GM20431 (cell line): ENCODE results near the gene NEDD4.
"Not testable (repeated sequence)": the region's sequence is repeated elsewhere in the genome, so short reads cannot be mapped to it uniquely, and the experiment has no call there.

Experiments
- in situ Hi-C: fragments of 300-500 bp; cut with MseI, MboI; formaldehyde crosslinking; loops from one replicate; pipeline ENCODE4 v1.15.0; 2020; ENCODE audit warnings: low sequenced_read_pairs; ENCODE audit not compliant: unreplicated experiment

The NEDD4 gene

DNA sequence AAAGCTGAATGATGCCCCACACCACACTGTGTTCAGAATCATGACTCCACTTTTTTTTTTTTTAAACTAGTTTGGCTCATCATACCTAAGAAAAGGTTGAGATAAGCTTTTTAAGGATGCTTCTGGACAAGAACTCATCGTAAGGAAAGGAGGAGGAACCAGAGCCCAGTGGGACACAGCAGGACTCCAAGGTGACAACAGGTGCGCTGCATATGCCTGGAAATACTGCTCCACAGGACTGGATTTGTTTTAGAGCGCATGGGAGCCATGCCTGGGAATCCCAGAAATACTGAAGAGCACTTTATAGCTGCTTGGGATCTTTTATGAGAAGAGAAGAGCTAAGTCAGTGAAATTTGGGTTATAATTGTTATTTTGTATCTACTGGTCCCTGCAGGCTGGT lies 93.4 kb downstream of the NEDD4 start:
- in situ Hi-C loops, result no loop called here

DNA sequence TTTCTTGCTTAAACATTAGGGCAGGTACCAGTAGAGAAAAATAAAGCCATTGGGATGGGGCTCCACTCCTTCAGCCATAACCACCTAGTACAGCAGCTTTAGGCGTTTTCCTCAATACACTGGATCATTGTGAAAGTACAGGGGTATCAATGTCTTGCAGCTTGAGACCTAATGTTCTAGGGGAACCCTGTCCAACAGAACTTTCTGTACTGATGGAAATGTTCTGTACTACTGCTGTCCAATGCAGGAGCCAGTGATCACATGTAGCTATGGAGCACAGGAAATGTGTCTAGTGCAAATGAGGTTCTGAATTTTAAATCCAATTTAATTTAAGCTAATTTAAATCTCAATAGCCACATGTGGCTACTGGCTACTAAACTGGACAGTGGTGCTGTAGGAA lies 93.9 kb downstream of the NEDD4 start:
- in situ Hi-C loops, result no loop called here

DNA sequence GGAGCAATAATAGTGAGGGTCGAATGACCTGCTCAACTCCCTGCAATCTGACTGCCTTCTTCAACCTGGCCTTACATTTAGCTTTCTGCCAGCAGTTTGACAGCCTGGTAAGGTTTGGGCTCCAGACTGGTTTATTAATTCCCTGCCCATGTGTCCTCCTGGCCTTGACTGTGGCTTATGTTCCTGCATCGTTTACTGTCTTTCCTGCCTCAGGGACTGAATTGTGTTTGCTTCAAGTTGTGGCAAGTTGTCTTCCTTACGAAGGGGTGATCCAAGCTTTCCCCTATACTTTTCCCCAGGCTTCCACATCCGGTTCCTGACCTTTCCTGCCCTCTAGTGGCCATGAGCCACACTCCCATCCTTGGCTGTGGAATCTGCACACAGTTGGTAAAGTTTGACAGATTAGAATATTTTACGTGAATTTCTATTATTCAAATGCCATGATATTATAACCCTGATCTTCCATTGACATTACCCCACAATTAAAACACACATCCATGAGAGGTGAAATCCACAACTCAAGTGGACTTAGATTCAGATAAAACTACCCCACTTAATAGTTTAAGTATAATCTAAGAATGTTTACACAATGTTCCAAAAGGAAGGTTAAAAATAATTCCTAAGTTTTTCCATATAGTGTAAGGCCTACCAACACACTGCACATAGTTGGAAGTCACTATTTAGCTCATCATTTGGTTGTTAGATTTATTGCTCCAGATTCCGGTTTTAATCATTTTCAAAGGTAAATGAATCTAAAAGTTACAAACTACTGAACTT lies 95.7 kb downstream of the NEDD4 start:
- in situ Hi-C loops, result no loop called here

DNA sequence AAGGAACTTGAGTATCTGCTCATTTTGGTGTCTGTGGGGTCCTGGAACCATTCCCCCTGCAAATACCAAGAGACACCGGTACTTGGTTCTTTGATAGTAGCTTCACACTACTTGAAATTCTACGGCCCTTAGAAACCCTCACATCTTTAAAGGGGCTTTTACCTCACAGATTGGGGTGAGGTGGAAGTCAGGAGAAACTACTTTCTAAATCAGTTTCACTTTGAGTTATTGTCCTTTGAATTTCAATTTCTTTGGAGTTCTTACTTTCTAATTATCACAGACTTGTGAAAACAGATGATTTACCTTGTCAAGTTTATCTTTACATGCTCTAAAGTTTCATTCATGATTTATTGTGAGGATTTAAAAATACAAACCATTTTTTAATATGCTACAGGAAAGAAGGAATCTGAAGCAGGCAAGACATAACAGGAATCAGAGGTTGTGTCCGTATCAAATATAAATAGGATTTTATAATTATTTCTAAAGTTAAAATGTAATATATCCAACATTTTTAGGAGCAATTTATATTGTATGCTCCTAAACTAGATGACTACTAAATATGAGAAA lies 98.9 kb downstream of the NEDD4 start:
- in situ Hi-C loops, result no loop called here

DNA sequence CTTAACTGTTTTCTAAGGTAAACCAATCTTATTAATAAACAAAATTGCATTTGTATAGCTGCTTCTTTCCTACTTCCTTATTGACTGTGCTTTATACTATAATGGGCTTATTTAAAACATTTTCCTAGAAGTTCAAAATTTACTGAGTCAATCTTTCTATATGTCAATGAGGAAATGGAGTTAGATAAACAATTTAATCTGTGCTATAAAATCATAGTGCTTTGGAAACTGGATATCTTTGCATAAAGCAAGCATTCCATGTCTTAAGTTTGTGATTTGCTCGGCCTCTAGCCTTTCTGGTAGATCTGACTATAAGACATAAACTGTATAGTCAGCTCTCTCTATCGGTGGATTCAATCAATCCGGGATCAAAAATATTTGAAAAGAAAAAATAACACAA lies 99.6 kb downstream of the NEDD4 start:
- in situ Hi-C loops, result no loop called here

DNA sequence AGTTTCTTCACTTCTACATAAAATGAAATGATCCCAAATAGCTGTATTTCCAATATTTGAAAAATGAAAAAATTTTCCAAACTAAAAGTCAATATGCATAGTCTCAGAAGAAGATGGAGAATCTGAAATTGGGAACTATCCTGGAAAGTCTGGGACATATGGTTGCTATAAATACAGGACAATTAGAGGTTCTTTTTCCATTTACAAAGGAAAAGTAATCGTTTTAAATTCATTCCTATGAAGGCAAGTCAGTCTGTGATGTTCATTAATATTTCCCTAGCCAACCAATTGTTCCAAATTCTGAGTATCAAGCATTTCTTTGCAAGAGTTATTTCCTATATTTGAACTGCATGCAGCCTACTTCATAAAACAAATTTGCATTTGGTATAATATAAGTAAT lies 102.2 kb downstream of the NEDD4 start:
- in situ Hi-C loops, result no loop called here

DNA sequence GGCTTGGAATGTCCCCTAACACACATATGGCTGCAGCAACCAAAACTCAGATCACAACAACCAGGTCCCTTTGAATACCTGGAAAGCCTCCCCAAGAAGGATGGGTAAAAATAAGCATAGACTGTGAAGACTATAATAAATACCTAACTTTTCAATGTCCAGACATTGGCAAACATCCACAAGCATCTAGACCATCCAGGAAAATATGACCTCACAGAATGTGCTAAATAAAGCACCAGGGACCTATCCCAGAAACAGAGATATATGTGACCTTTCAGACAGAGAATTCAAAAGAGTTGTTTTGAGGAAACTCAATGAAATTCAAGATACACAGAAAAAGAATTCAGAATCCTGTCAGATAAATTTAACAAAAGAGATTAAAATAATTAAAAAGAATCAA lies 109.2 kb downstream of the NEDD4 start:
- in situ Hi-C loops, result no loop called here

DNA sequence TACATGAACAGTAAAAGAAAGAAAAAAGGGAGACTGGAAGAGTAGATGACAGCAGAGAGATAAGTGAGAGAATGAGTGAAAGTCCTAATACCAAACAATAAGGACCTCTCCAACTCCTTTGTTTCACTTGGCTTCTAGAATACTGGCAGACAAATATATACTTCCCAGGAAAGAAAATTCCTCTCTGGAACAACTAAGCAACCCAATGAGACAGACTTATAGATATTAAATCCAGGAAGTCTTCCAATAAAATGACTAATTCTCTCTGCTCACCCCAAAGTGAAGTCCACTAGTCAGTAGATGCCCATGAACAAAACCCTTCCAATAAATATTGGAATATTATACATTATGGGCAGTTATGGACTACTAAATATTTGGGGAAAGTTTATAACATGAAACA lies 114.2 kb downstream of the NEDD4 start:
- in situ Hi-C loops, result no loop called here

DNA sequence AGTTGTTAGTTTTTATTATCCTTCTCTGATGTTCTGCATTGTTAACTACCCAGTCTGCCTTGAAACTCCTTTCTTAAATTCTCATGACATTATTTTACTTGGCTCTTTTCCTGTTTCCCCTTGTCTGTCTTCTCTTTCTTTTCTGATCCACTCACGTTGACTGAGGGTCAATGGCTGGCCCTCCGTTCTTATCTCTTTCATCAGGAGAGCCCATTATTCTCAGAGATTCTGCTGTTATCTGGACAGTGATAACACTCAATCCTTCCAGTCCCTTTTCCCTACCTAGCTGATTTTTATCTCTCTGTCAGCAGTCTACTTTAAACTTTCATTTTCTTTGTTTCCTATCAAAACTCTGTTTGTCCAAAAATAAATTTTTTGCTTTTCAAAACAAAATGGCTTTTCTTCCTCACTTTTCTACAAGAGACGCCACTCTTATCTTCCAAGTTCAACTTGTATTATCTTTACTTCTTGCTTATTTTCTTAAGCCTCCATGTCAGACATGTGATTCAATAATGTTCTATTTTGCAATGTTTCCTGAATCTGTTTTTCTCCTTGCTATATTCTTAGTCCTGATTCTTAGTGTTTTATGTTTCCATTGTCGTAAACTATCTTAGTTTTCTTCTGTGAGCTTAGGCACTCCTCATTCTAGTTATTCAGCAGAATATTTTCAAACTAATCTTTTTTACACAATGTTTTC lies 120.2 kb downstream of the NEDD4 start:
- in situ Hi-C loops, result no loop called here

DNA sequence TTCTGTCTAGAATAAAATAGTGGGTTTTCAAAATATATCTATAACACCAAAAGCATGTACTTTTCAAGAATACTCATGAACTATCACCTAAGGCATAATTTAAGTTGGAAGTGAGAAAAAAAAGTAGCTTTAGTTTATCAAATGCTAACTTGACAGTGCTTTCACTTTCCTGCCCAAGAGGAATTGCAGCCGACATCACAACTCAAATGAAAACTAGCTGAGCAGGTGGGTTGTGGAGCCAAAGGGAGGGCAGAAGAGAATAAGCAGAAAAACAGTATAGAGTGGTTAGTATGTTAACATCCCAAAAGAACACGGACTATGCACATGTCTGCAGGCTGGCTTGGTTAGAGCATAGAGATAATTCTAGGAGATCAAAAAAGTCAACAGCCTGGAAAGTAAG lies 120.9 kb downstream of the NEDD4 start:
- in situ Hi-C loops, result no loop called here

DNA sequence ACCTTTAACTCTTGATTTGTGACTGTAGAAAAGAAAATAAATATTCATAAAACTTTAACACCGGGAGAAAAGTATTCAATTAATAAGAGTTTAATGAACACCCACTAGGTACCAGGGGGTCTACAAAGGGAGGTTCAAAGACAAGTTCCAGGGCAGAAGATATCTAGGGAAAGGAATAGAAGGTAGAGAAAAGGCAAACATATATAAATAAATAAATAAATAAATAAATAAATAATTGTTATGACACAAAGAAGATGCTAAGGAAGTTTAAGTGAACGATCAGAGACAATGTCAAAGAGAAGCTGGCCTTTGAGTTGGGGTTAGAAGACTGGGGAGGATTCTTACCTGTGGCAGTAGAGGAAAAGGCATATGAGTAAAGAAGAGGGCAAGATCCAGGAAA lies 123.8 kb downstream of the NEDD4 start:
- in situ Hi-C loops, result no loop called here

DNA sequence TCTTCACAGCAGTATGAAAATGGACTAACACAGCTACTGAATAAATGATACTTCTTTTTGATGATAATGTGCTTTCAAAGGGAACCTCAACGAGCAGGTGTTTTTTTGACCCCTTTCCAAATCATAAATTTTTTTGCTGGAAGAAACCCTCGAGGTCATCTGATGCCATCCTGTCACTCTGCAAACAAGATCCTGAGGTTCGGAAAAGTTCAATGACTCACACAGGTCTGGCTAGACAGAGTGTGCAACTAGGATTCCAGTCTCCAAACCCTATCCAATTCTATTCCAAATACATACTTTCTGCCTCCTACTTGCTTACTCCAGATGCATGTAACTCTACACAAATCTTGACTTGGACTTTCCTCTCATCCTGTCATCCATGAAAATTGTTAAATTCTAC lies 124.7 kb downstream of the NEDD4 start:
- in situ Hi-C loops, result no loop called here

DNA sequence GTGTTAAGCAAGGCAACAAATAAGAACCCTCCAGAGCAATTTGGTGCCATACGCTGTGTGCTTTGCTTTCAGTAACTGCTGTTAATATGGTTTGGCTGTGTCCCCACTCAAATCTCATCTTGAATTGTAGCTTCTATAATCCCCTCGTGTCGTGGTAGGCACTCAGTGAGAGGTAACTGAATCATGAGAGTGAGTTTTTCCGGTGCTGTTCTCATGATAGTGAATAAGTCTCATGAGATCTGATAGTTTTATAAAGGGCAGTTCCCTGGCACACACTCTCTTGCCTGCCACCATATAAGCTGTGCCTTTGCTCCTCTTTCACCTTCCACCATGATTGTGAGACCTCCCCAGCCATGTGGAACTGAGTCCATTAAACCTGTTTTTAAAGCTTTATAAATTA lies 125.1 kb downstream of the NEDD4 start:
- in situ Hi-C loops, result not testable (repeated sequence)

DNA sequence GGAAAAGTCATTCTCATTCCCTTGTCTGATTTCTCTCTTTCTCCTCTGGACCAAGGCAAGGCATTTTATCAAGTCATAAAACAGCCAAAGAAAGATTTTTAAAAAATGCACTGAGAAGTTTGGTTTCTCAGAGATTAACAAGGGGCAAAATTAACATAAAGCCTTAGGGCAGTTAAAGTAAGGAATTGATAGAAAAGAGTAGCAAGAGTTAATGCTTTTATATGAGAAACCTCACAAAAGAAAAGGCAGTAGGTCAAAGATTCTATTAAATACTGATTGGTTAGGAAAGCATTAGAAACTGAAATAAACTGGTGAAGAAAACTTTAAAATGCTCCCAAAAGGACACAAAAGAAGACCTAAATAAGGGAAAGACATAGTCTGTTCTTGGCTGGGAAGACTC lies 129.5 kb downstream of the NEDD4 start:
- in situ Hi-C loops, result no loop called here

DNA sequence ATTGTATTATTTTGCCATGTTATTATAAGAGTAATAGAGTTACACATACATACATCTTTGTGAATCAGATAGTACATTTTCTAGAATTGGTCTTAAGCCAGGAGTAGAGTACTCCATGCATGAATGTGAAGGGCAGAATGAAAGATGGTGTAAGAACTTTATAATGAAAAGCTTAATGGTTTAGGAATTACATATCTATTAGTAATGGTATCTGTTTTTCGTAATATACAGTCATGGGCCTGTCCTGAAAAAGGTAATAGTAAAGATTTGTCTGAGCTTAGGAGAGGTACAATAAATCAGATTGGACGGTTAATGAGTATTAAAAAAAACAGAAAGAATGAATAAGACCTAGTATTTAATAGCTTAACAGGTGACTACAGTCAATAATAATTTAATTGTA lies 132.3 kb downstream of the NEDD4 start:
- in situ Hi-C loops, result no loop called here

DNA sequence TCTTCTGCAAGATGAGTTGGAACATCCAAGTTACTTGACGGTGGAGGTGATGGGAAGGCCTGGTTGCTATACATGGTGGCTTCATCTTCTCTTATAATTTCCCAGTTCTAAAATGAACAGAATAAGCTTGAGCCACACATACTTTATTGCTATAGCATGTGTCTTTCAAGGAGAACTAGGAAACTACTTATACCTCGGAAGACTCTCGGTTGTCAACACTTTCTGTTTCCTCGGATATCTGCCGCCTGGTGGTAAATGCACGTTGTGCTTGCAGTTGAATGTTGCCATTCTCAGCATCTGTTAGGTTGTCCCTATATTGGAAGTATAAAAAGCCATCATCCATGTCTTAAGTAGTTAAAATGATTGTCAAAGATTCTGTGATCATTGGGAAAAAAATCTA lies 132.9 kb downstream of the NEDD4 start:
- in situ Hi-C loops, result no loop called here

DNA sequence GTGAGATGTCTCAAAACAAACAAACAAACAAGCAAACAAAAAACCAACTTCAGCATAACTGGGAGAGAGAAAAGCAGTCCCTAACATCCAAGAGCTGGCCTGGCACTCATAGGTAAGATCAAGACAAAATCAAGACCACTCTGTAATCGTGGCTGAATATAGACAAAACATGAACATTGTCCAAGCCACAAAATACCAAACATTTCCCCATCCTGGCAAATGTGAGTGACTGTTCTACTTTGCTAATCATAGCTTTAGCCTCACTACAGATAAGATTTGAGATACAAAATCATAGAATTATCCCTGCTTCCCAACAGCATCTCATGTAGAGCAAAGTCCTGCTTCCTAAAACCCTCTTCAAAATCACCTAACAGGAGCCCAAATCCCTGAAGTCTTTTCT lies 133.7 kb downstream of the NEDD4 start:
- in situ Hi-C loops, result no loop called here

DNA sequence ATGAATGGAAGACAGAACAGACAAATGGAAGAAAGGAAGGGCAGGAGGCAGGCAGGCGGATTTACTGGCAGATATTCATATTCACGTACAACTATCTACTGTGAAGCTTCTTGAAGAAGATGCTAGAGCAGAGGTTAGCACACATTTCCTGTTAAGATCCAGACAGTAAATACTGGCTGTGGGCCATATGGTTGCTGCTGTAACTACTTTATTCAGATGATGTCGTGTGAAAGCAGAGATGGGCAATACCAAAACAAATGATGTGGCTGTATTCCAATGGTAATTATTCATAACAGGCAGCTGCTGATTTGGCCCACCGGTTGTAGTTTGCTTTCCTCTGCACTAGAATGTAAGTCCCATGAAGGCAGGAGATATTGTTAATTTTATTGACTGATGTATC lies 134.8 kb downstream of the NEDD4 start:
- in situ Hi-C loops, result no loop called here

DNA sequence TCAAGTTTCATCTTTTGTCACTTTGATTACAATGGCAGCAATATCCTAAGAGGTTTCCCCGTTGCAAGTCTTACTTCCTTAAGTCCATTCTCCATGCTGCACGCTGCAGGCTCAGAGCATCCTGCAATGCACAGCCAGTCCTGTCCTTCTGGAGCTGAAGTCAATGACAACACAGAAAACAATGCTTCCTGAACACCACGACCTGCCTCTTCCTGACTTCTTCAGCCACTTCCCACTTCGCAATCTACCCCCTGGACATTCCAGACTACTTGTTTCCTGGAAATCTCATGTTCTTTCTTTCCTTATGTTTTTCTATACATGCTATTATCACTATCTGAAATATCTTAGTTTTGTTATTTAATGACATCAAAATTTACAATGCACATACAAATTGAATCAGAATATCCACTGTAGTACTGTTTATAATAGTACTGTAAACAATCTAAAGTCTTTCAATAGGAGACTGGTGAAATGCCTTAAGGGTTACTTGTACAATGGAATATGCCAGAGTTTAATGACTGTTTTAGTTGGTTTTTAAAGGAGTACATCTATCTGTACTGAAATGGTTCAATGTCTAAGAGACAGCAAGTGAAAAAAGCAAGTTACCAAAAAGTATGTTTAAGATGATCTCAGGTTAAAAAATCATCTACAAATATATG lies 136.8 kb downstream of the NEDD4 start:
- in situ Hi-C loops, result no loop called here

DNA sequence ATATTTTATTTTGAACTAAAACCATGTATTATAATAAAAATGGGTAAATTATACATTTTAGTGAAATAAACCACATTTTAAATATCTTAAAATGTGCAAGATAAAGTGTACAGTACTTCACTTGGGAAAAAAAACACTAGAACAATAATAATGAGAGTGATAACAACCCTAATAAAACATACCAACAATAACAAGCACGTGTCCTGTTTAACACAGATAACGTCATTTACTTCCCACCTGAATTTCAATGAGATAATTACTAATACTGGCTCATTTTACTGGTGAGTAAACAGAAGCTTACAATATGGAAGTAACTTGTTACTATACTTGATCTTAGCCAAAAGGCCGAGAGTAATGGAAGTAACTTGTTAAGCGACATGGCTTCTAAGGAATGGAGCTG lies 140.3 kb downstream of the NEDD4 start:
- in situ Hi-C loops, result no loop called here

DNA sequence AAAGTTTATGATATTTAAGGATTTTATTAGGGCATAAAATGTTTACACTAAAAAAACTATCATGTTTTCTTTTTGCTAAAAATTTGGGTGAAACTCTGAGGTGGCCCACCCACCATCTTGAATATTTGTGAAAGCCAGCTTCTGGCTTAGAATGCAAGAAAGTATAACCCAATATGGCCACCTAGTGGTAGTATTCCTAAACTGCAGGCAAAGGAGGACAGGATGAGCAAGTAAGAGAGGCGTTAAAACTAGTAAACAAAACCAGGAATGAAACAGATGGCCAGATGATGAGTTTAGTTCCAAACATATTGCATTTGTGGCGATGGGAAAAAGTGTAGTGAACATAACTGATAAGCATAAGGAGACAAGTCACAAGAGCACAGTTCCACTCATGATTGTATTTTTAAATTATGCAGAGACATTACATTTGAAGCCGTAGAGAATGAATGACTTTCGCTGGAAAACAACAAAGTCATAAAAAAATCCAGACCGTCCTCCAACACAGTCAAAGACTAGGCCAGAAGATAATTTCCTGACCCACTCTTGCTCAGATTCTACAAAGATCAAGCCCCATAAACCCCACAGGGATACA lies 147.2 kb downstream of the NEDD4 start:
- in situ Hi-C loops, result no loop called here
